ENCODE measurements around the gene C10orf71. TPM values are rescaled to one million over a fixed set of nuclear protein-coding genes. Genes with fewer than 3 reads are reported as not detected.

Gene C10orf71
- total RNA-seq, 1 experiment from 2014 or later, result not detected

GRCh38 chr10:49351669-49352068, 52.7 kb downstream of the C10orf71 start:
- ChIA-PET POLR2A (no interaction called here), CTCF (no interaction called here)
- in situ Hi-C loops (cut with HindIII; ENCODE audit: low pct_unique_long_range_greater_than_20kb, low sequenced_read_pairs) (no loop called here), intact Hi-C loops (cut with micrococcal nuclease; ENCODE audit: unreplicated experiment) (no loop called here)
- Histone ChIP-seq H3K27me3 (ENCODE audit: control insufficient read depth, insufficient read depth, low read length) (no peaks in the 10 kb centered on the region), H3K36me3 (ENCODE audit: control insufficient read depth, insufficient read depth, low read length) (no peaks in the 10 kb centered on the region), H3K4me3 (ENCODE audit: low read depth in 2 of 2, low read length in 2 of 2) (no peak overlapping the region), H3K9me3 (ENCODE audit: control insufficient read depth, insufficient read depth, low read depth, low read length) (no peaks in the 10 kb centered on the region), H3K27ac (ENCODE audit: low read length) (no peak overlapping the region), H3K4me1 (ENCODE audit: control insufficient read depth, insufficient read depth, low read length) (no peaks in the 10 kb centered on the region)
- no peak for DNase-seq (ENCODE audit: low read depth, low spot score)
- TF ChIP-seq, protein P1, sequence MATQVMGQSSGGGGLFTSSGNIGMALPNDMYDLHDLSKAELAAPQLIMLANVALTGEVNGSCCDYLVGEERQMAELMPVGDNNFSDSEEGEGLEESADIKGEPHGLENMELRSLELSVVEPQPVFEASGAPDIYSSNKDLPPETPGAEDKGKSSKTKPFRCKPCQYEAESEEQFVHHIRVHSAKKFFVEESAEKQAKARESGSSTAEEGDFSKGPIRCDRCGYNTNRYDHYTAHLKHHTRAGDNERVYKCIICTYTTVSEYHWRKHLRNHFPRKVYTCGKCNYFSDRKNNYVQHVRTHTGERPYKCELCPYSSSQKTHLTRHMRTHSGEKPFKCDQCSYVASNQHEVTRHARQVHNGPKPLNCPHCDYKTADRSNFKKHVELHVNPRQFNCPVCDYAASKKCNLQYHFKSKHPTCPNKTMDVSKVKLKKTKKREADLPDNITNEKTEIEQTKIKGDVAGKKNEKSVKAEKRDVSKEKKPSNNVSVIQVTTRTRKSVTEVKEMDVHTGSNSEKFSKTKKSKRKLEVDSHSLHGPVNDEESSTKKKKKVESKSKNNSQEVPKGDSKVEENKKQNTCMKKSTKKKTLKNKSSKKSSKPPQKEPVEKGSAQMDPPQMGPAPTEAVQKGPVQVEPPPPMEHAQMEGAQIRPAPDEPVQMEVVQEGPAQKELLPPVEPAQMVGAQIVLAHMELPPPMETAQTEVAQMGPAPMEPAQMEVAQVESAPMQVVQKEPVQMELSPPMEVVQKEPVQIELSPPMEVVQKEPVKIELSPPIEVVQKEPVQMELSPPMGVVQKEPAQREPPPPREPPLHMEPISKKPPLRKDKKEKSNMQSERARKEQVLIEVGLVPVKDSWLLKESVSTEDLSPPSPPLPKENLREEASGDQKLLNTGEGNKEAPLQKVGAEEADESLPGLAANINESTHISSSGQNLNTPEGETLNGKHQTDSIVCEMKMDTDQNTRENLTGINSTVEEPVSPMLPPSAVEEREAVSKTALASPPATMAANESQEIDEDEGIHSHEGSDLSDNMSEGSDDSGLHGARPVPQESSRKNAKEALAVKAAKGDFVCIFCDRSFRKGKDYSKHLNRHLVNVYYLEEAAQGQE (IDR thresholded peaks at IDR 0.05; ENCODE audit: insufficient read depth in 1 of 2, low read depth in 2 of 2, low read length in 1 of 2), result no peak
- TF ChIP-seq TCF7L2 (IDR thresholded peaks at IDR 0.05; ENCODE audit: low read depth, low read length) (no peak), POLR2AphosphoS5 (IDR thresholded peaks at IDR 0.05; ENCODE audit: low read depth, low read length) (no peak), SIN3A (IDR thresholded peaks at IDR 0.05; ENCODE audit: borderline replicate concordance, insufficient read depth, low read depth, low read length) (no peak)
- TF ChIP-seq, protein P2, sequence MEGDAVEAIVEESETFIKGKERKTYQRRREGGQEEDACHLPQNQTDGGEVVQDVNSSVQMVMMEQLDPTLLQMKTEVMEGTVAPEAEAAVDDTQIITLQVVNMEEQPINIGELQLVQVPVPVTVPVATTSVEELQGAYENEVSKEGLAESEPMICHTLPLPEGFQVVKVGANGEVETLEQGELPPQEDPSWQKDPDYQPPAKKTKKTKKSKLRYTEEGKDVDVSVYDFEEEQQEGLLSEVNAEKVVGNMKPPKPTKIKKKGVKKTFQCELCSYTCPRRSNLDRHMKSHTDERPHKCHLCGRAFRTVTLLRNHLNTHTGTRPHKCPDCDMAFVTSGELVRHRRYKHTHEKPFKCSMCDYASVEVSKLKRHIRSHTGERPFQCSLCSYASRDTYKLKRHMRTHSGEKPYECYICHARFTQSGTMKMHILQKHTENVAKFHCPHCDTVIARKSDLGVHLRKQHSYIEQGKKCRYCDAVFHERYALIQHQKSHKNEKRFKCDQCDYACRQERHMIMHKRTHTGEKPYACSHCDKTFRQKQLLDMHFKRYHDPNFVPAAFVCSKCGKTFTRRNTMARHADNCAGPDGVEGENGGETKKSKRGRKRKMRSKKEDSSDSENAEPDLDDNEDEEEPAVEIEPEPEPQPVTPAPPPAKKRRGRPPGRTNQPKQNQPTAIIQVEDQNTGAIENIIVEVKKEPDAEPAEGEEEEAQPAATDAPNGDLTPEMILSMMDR (IDR thresholded peaks at IDR 0.05), result no peak
- ATAC-seq, result no peak
- no TSS peak for BruUV-seq (replicated peaks)

DNA sequence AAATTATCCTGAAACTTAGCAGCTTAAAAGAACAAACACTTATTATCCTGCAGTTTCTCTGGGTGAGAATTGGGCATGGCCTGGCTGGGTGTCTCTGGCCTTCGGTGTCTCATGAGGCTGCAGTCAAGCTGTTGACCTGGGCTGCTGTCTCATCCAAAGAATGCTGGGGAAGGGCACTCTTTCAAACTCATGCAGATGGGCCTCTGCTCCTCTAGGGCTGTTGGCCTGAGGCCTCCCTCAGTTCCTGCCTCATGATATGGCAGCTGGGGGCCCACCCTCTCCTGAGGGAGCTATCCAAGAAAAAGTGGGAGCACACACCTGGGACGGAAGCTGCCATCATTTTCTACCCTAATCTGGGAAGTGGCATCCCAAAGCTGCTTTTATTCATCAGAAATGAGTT, 53.4 kb downstream of the C10orf71 start:
- in situ Hi-C loops (cut with HindIII; ENCODE audit: low pct_unique_long_range_greater_than_20kb, low sequenced_read_pairs), result no loop called here
- Histone ChIP-seq H3K27me3 (ENCODE audit: control insufficient read depth, insufficient read depth, low read length) (no peaks in the 10 kb centered on the region), H3K36me3 (ENCODE audit: control insufficient read depth, insufficient read depth, low read length) (no peaks in the 10 kb centered on the region), H3K27ac (ENCODE audit: low read length) (no peak overlapping the region), H3K4me1 (ENCODE audit: control insufficient read depth, insufficient read depth, low read length) (no peaks in the 10 kb centered on the region), H3K4me3 (ENCODE audit: low read depth in 2 of 2, low read length in 2 of 2) (no peak overlapping the region), H3K9me3 (ENCODE audit: control insufficient read depth, insufficient read depth, low read depth, low read length) (no peaks in the 10 kb centered on the region)
- intact Hi-C loops (cut with micrococcal nuclease; ENCODE audit: unreplicated experiment), result no loop called here
- TF ChIP-seq POLR2AphosphoS5 (IDR thresholded peaks at IDR 0.05; ENCODE audit: low read depth, low read length) (no peak), TCF7L2 (IDR thresholded peaks at IDR 0.05; ENCODE audit: low read depth, low read length) (no peak), SIN3A (IDR thresholded peaks at IDR 0.05; ENCODE audit: borderline replicate concordance, insufficient read depth, low read depth, low read length) (no peak)
- TF ChIP-seq, protein P2 (IDR thresholded peaks at IDR 0.05), result no peak
- TF ChIP-seq, protein P1 (IDR thresholded peaks at IDR 0.05; ENCODE audit: insufficient read depth in 1 of 2, low read depth in 2 of 2, low read length in 1 of 2), result no peak
- ChIA-PET POLR2A (no interaction called here), CTCF (no interaction called here)
- ATAC-seq (no peak), DNase-seq (ENCODE audit: low read depth, low spot score) (no peak)
- BruUV-seq (replicated peaks), result no TSS peak
